SK-N-SH (cell line): ENCODE results near the gene MLLT3. TPM values are rescaled to one million over a fixed set of nuclear protein-coding genes. Genes with fewer than 3 reads are reported as not detected.

Experiments
- CTCF ChIA-PET: fragments of 300-600, 350-600 bp; formaldehyde crosslinking; extraction: SDS; loops from one replicate; lab custom pipeline; 2021; lab: Yijun Ruan, JAX
- POLR2A ChIA-PET: fragments of 350-600 bp; sonication (Branson Sonifier 250); formaldehyde crosslinking; extraction: SDS; loops from one replicate; lab custom pipeline; 2020; ENCODE audit warnings: antibody characterized with exemption, inconsistent platforms; lab: Yijun Ruan, JAX
- DNase-seq: peaks from one replicate; pipeline ENCODE4 v3.0.0; 2012
- H2AFZ ChIP-seq: fragments of 200-600 bp; sonication (generic); 2 replicates; pipeline ENCODE4 v1.8.1; 2016; ENCODE audit warnings: antibody characterized with exemption, mild to moderate bottlenecking, low read depth
- H3F3A ChIP-seq: fragments of 200-600 bp; sonication (generic); replicated peaks from 2 replicates; pipeline ENCODE3; 2016; ENCODE audit warnings: antibody characterized with exemption, mild to moderate bottlenecking; ENCODE audit not compliant: insufficient read depth
- H3K27ac ChIP-seq, 2 experiments: fragments of 200-500 bp in 1 of 2; fragments of 200-600 bp in 1 of 2; sonication (Bioruptor generic) in 1 of 2; sonication (generic), shearing (Covaris generic) in 1 of 2; 2 replicates each; pipeline versions ENCODE4 v1.5.1 to v1.6.1; 2014 to 2016; ENCODE audit warnings: low read depth in 2 of 2, inconsistent platforms in 1 of 2, low read length in 1 of 2, mild to moderate bottlenecking in 1 of 2, mixed read lengths in 1 of 2
- H3K27me3 ChIP-seq: fragments of 200-600 bp; sonication (generic), shearing (Covaris generic); 2 replicates; pipeline ENCODE4 v1.6.1; 2016; ENCODE audit warnings: mixed run types; ENCODE audit not compliant: insufficient read depth
- H3K36me3 ChIP-seq, 2 experiments: fragments of 200-500 bp in 1 of 2; fragments of 200-600 bp in 1 of 2; sonication (Bioruptor generic) in 1 of 2; sonication (generic) in 1 of 2; replicated peaks in 1 of 2; 2 replicates each; pipeline versions ENCODE3 to v1.5.1; 2014 to 2016; ENCODE audit warnings: low read length in 1 of 2, mild to moderate bottlenecking in 1 of 2; ENCODE audit not compliant: insufficient read depth in 2 of 2, control insufficient read depth in 1 of 2
- H3K4me1 ChIP-seq, 2 experiments: fragments of 200-500 bp in 1 of 2; fragments of 200-600 bp in 1 of 2; sonication (Bioruptor generic) in 1 of 2; sonication (generic), shearing (Covaris generic) in 1 of 2; 2 replicates each; pipeline versions ENCODE4 v1.5.1 to v1.6.1; 2014 to 2016; ENCODE audit warnings: low read depth in 1 of 2, low read length in 1 of 2, mixed run types in 1 of 2; ENCODE audit not compliant: insufficient read depth in 2 of 2, control insufficient read depth in 1 of 2
- H3K4me2 ChIP-seq: fragments of 200-600 bp; sonication (generic), shearing (Covaris generic); 2 replicates; pipeline ENCODE4 v1.6.1; 2017; ENCODE audit warnings: mixed run types
- H3K4me3 ChIP-seq, 2 experiments: fragments of 200-500 bp in 1 of 2; fragments of 200-600 bp in 1 of 2; sonication (Bioruptor generic) in 1 of 2; sonication (generic), shearing (Covaris generic) in 1 of 2; 2 replicates each; pipeline versions ENCODE4 v1.5.1 to v1.8.1; 2014 to 2016; ENCODE audit warnings: low read depth in 2 of 2, inconsistent platforms in 1 of 2, low read length in 1 of 2, mild to moderate bottlenecking in 1 of 2, mixed read lengths in 1 of 2, moderate library complexity in 1 of 2
- H3K79me2 ChIP-seq: fragments of 200-600 bp; sonication (generic); 2 replicates; pipeline ENCODE4 v1.8.1; 2017; ENCODE audit warnings: mild to moderate bottlenecking; ENCODE audit not compliant: insufficient read depth
- H3K9ac ChIP-seq: fragments of 200-600 bp; sonication (generic); 2 replicates; pipeline ENCODE4 v1.6.1; 2017; ENCODE audit warnings: mixed run types
- H3K9me2 ChIP-seq: fragments of 200-600 bp; sonication (generic); 2 replicates; pipeline ENCODE4 v1.6.1; 2017; ENCODE audit warnings: mixed run types
- H3K9me3 ChIP-seq: fragments of 200-600 bp; sonication (generic); 2 replicates; pipeline ENCODE4 v1.6.1; 2017; ENCODE audit warnings: mixed run types, mild to moderate bottlenecking, moderate library complexity
- H4K20me1 ChIP-seq: fragments of 200-600 bp; sonication (generic); 2 replicates; pipeline ENCODE4 v1.6.1; 2017; ENCODE audit warnings: mild to moderate bottlenecking, mixed run types; ENCODE audit not compliant: insufficient read depth
- ELF1 ChIP-seq: IDR thresholded peaks from 2 replicates; pipeline ENCODE4 v1.4.0; 2012
- EP300 ChIP-seq, 2 experiments: IDR thresholded peaks; 2 replicates each; pipeline versions ENCODE4 v1.4.0 to v1.6.1; 2012; ENCODE audit warnings: borderline replicate concordance in 1 of 2, low read depth in 1 of 2, low read length in 1 of 2
- GATA2 ChIP-seq: sonication (generic); formaldehyde crosslinking; IDR thresholded peaks from 2 replicates; pipeline ENCODE4 v1.5.0; 2020; ENCODE audit warnings: mild to moderate bottlenecking, missing genetic modification reagents
- MXI1 ChIP-seq: IDR thresholded peaks from 2 replicates; pipeline ENCODE4 v1.6.1; 2012; ENCODE audit warnings: mild to moderate bottlenecking, low read depth, low read length, improper control_type of control experiment
- NFIC ChIP-seq: IDR thresholded peaks from 2 replicates; pipeline ENCODE4 v1.4.0; 2012; ENCODE audit warnings: borderline replicate concordance
- RCOR1 ChIP-seq: fragments of 150-350 bp; IDR thresholded peaks from 2 replicates; pipeline ENCODE4 v1.6.1; 2017; ENCODE audit warnings: antibody characterized with exemption, low read length
- RXRA ChIP-seq: IDR thresholded peaks from 2 replicates; pipeline ENCODE4 v1.4.0; 2012; ENCODE audit warnings: low read depth, mild to moderate bottlenecking, borderline replicate concordance
- TCF12 ChIP-seq: IDR thresholded peaks from 2 replicates; pipeline ENCODE4 v1.4.0; 2012
- YY1 ChIP-seq: IDR thresholded peaks from 2 replicates; pipeline ENCODE4 v1.4.0; 2012; ENCODE audit warnings: low read depth, mild to moderate bottlenecking
- ZBTB33 ChIP-seq: IDR thresholded peaks from 2 replicates; pipeline ENCODE4 v1.4.0; 2012; ENCODE audit warnings: low read depth, borderline replicate concordance
- WGBS: methylation state at CpG from one replicate; pipeline ENCODE4 v1.1.6; 2017; ENCODE audit warnings: low lambda C conversion rate; 5-methylcytosine and 5-hydroxymethylcytosine counted together
- polyA plus RNA-seq, 3 experiments: library from polyadenylated mRNA; depleted of rRNA; stranded (reverse); fragments of >200 nt; gene quantifications; 2 replicates each; pipeline ENCODE4 v1.2.3, GENCODE V29; 2012

MLLT3 gene
- polyA plus RNA-seq, 1 of the 3 experiments (the other 2 are of a cell fraction), result 3.9 TPM

DNA sequence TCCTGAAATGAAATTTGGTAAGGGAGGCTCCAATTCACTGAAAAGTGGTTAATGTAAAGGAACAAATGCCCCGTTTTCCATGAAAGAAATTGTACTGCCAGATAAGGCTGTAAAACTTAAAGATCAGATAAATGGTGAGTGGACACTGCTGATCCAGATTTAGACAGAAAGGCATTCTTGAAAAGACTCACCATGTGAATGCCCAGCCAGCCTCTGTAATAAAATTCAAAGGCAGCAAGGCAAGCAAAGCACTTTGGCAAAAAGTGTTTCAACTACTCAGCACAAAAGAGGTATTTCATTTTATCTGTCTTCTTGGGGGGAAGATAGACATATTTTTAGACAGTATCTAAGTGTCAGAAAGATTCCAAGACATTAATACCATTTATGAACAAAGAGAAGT is 133.6 kb downstream of the MLLT3 start:
- Histone ChIP-seq H4K20me1 (no peaks in the 10 kb centered on the region), H3K4me2 (no peak overlapping the region), H3K4me3 (no peak overlapping the region), H3K36me3 (no peaks in the 10 kb centered on the region), H3K9me2 (no peaks in the 10 kb centered on the region), H3K9ac (no peak overlapping the region), H3K9me3 (no peaks in the 10 kb centered on the region), H3F3A (no peaks in the 10 kb centered on the region), H3K27ac (no peak overlapping the region), H3K4me1 (no peaks in the 10 kb centered on the region; a peak in 1 of 4 replicates), H3K79me2 (no peaks in the 10 kb centered on the region), H2AFZ (no peak overlapping the region), H3K27me3 (no peaks in the 10 kb centered on the region)
- WGBS, result 39% methylated on average over 1 of the region's 1 CpG
- ChIA-PET POLR2A (no interaction called here), CTCF (interaction anchor here (1.6 kb wide), 1 partner anchor 12 kb away, joined by 3 read pairs; no protein-coding TSS in a partner anchor)
- TF ChIP-seq NFIC, result no peak
- no peak for TF ChIP-seq ZBTB33
- DNase-seq, result no peak

DNA sequence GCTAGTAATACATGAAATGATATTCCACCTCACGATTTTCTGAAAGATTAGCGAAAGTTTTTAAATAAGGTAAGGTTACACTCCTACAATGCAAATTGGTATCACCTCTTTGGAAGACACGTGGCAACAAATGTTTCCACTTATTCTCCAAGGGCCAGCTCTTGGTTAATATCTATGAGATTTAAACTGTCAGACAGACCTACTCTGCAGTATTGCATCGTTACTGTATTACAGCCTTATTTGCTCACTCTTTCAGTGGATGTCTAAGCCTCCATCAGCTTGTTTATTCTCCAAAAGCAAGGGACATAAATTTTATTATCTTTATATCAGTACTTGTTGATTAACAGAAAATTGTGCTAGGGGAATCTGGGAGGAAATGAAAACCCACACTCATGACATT is 135.7 kb downstream of the MLLT3 start:
- Histone ChIP-seq H4K20me1 (no peaks in the 10 kb centered on the region), H3K9me2 (no peaks in the 10 kb centered on the region), H3K9ac (no peak overlapping the region), H3K79me2 (no peaks in the 10 kb centered on the region), H3K4me1 (no peaks in the 10 kb centered on the region; a peak in 1 of 4 replicates), H3K27me3 (no peaks in the 10 kb centered on the region), H3K9me3 (no peaks in the 10 kb centered on the region), H2AFZ (no peak overlapping the region), H3K36me3 (no peaks in the 10 kb centered on the region), H3K4me3 (no peak overlapping the region), H3F3A (no peaks in the 10 kb centered on the region), H3K4me2 (no peak overlapping the region), H3K27ac (no peak overlapping the region)
- ChIA-PET CTCF (interaction anchor here (0.8 to 1.5 kb wide), 2 partner anchors 22 to 106 kb away, joined by 3 read pairs; no protein-coding TSS in a partner anchor), POLR2A (no interaction called here)
- TF ChIP-seq GATA2 (no peak), ZBTB33 (no peak), RCOR1 (no peak)
- DNase-seq, result no peak
- 83% methylated on average over 4 of the region's 4 CpGs for WGBS

DNA sequence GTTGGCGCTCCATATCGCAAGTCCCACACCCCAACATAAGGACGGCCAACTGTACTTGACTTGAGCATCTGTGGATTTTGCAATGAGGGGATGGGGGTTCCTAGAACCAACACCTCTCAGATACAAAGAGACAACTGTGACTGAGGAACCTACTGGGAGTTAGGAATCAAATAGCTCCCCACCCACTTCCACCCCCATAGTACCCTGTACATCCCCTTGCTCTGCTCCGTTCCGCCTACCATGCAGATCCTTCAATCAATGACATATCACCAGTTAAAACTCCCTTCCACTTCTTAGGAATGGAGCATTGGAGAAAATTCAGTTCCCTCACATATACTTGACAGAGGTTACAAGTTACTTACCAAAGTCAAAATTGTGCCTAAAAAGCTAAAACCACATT is 140.9 kb downstream of the MLLT3 start:
- H2AFZ ChIP-seq, result no peak overlapping the region
- H3K27ac ChIP-seq, result no peak overlapping the region
- H3K4me1 ChIP-seq, result no peaks in the 10 kb centered on the region
- H3F3A ChIP-seq, result no peaks in the 10 kb centered on the region
- POLR2A ChIA-PET, result no interaction called here
- no peaks in the 10 kb centered on the region for H3K79me2 ChIP-seq
- no peak for DNase-seq
- no peaks in the 10 kb centered on the region for H3K36me3 ChIP-seq
- no peaks in the 10 kb centered on the region for H4K20me1 ChIP-seq
- 93% methylated on average over 5 of the region's 5 CpGs for WGBS
- no peak for TF ChIP-seq MXI1
- TF ChIP-seq TCF12, result no peak
- no peak for TF ChIP-seq EP300 (IDR thresholded peaks at IDR 0.05; ENCODE audit: borderline replicate concordance in 1 of 2, low read depth in 1 of 2, low read length in 1 of 2)
- no peak for TF ChIP-seq RXRA
- no peak for TF ChIP-seq YY1
- no peak for TF ChIP-seq ELF1
- no peak overlapping the region for H3K4me3 ChIP-seq
- no peaks in the 10 kb centered on the region for H3K27me3 ChIP-seq
- CTCF ChIA-PET, result no interaction called here
- H3K9me2 ChIP-seq, result no peaks in the 10 kb centered on the region
- H3K9ac ChIP-seq, result no peak overlapping the region
- H3K9me3 ChIP-seq, result no peaks in the 10 kb centered on the region
- H3K4me2 ChIP-seq, result no peak overlapping the region
